Coronary artery (tissue), 2 donors: Measurements from ENCODE around the gene SYNPO.
A peak's percentile ranks its signal among the peaks of the same experiment; 100 is the strongest.

Experiments used
- DNase-seq: peaks from one replicate; pipeline ENCODE4 v3.0.0-alpha.2; 2017; ENCODE audit warnings: low spot score
- H3K27ac ChIP-seq, 2 donors: fragments of 200-600 bp; sonication (generic); one replicate each; pipeline ENCODE4 v1.5.1; 2016 to 2019
- H3K4me3 ChIP-seq: fragments of 200-600 bp; sonication (generic); 2 replicates; pipeline ENCODE4 v1.5.1; 2016; ENCODE audit warnings: mild to moderate bottlenecking, moderate library complexity
- TF ChIP-seq, protein P1 (sequence below): fragments of 200-600 bp; sonication (generic); IDR thresholded peaks from one replicate; pipeline ENCODE4 v1.5.1; 2019; ENCODE audit warnings: antibody characterized with exemption

SYNPO gene

DNA sequence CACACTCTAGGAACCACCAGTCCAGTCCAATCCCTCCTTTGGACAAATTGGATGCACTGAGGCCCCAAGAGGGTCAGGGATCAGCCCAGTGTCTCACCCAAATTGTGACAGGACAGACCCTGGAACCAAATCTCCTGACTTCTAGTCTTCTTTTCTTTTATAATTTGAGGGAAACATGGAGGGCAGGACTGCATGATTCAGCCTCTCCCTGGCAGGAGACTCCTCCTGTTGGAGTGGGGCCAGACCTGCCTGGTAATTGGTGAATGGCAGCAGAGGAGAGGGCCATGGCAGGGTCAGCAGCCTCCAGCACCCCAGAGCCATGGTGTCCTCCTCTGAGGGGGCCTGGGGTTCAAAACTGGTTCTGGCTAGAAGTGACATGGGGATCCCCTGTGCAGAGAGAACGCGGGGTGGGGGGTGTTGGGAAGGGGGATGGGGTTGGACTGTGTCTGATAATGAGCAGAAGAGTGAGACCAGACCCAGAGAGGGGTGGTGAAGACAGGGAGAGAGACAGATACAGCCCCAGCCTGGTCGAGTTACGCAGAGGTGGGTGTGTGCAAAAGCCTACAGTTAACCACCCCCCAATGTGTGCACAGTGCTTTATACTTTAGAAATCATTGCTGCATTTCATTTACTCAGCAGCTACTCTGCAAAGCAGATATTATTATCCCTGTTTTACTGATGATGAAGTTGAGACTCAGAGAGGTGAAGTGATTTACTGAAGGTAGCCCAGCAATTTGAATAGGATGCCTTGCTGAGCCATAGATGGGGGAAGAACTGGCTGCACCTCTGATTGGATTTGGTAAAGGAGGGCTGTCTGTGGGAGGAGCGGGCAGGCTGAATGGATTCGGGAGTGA lies 3.8 kb upstream of the SYNPO start:
- peak overlapping the region; percentile 6 for H3K4me3 ChIP-seq
- DNase-seq, result no peak
- peak overlapping the region; percentile 96 to 99 for H3K27ac ChIP-seq
- TF ChIP-seq, protein P1, sequence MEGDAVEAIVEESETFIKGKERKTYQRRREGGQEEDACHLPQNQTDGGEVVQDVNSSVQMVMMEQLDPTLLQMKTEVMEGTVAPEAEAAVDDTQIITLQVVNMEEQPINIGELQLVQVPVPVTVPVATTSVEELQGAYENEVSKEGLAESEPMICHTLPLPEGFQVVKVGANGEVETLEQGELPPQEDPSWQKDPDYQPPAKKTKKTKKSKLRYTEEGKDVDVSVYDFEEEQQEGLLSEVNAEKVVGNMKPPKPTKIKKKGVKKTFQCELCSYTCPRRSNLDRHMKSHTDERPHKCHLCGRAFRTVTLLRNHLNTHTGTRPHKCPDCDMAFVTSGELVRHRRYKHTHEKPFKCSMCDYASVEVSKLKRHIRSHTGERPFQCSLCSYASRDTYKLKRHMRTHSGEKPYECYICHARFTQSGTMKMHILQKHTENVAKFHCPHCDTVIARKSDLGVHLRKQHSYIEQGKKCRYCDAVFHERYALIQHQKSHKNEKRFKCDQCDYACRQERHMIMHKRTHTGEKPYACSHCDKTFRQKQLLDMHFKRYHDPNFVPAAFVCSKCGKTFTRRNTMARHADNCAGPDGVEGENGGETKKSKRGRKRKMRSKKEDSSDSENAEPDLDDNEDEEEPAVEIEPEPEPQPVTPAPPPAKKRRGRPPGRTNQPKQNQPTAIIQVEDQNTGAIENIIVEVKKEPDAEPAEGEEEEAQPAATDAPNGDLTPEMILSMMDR, result no peak

DNA sequence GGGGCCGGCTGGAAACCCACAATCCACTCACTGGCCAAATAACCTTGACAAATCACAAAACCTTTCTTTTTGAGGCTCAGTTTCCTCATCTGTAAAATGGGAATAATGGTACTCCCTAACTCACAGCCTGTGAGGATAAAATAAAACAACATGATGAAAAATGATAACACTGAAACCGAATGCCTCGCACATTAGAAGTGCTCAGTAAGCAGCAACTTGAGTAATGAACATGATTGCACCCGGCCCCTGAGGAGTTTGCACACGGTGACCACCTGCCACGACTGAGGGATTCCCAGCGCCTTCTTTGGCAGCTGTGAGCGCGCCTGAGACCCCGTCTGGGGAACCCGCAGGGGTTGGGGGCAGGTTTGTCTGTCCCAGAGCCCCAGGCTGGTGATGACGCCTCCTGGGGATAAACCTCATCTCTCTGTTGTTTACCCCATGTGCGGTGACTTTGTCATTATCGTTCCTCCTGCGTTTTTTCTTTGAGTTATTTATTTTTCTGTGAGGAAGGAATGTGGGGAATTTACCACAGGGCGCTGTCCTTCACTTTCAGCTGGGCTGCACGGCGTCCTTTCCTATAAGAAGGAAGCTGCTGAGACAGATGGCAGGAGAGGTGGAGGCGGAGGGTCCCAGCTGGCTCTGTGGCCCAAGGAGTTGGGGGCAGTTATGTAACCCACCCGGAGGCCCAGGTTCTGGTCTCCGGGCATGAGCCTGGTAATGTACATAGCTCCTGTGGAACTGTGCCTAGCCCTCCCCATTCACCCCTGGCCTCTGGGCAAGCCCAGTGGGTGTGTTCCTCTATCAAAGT lies 3.0 kb upstream of the SYNPO start:
- TF ChIP-seq, protein P1, result no peak
- H3K4me3 ChIP-seq, result peak overlapping the region; percentile 40
- peak overlapping the region; percentile 96 to 99 for H3K27ac ChIP-seq
- no peak for DNase-seq

DNA sequence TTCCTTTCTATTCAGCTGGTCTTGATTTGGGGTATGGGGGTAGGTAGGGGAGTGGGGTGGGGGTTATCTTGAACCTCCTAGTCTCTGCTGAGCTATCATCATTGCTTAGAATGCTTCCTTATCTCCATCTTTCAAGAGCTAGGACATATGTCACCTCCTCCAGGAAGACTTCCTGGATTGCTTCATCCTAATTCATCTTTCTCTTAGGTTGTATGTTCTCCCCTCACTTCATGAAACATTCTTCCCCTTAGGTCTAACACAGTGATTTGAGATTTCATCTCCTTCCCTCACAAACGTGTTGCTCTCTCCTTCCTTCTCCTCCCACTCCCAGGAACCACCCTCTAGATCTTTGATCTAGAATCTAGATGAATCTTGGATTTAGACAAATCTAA lies 2.4 kb upstream of the SYNPO start:
- TF ChIP-seq, protein P1, result no peak
- peak overlapping the region; percentile 40 for H3K4me3 ChIP-seq
- no peak for DNase-seq
- peak overlapping the region; percentile 96 to 99 for H3K27ac ChIP-seq

DNA sequence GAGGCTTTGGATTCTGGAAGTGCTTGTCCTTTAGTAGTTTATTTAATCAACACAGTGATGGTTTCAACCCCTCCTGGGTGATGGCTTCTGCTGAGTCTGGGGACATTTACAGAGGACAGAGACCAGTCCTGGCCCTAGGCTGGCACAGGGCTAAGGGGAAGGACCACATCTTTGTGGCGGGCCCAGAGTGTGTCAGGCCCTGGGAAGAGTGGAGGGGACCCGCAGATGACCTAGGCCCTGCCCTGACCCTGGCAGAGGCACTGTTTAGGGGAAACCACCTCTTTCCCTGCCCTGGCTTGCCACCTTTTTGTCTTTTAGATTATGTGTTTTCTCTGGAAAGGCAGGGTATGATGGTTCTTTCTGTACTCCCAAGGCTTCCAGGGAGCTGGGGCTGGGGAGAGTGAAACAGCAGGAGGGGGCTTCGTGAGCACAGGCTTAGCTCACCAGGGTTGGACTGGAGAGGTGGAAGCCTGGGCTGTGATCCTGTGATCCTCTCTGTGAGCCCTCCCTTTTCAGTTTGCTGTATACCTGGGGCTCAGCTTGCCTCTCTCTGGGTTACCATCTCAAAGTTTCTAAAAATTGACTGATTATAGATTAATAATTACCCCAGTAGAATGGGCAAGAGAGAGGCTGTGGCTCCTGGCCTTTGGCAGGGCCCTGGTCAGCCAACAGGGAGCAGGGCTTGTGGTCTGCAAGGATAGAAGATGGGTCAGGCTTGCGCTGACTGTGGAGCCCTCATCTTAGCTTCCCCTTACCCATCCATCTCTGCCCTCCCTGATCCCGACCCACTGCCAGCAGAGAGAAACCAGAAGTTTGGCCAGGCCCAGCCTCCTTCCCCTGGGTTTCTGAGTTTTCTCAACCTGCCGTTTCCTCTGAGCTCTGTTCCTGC lies 1.7 kb upstream of the SYNPO start:
- H3K4me3 ChIP-seq, result no peak overlapping the region
- no peak for DNase-seq
- TF ChIP-seq, protein P1, result no peak
- H3K27ac ChIP-seq, result peak overlapping the region; percentile 96 to 99

DNA sequence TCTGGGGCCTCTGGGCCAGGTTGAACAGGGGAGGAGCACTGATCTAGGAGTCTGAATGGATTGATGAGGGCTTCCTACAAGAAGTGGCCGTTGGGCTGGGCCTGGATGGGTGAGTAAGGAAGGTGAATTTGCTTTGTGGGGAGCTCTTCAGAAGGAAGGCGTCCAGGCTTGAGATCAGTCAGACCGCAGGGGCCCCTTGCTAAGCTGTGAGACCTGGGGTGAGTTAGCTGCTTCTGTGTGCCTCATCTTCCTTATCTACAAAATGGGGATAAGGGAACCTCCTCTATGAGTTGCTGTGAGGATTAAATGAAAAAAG lies 1.1 kb upstream of the SYNPO start:
- H3K4me3 ChIP-seq, result no peak overlapping the region
- DNase-seq, result no peak
- H3K27ac ChIP-seq, result peak overlapping the region; percentile 96 to 99
- TF ChIP-seq, protein P1, result no peak

DNA sequence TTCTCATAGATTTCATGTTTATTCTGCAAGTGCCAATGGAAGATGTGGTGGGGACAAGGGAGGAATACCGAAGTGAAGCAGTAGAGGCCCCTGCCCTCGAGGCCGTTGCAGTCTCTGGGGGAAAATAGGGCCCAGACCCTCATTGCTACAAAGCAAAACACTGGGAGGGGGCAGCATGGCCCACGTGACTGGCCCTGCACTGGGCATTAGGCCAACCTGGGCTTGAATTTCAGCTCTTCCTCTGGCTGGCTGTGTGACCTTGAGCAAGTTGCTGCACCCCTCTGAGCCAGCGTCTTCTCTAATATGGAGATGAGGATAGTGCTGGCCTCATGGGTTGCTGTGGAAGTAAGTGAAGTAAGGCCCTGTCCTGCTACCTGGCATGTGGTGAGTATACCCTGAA lies 709 bp upstream of the SYNPO start:
- TF ChIP-seq, protein P1, result no peak
- peak overlapping the region; percentile 96 to 99 for H3K27ac ChIP-seq
- no peak for DNase-seq
- peak overlapping the region; percentile 58 for H3K4me3 ChIP-seq
